ENCODE data around the gene SERPINB6.
"Not testable (repeated sequence)": the region's sequence is repeated elsewhere in the genome, so short reads cannot be mapped to it uniquely, and the experiment has no call there.

The SERPINB6 gene

DNA sequence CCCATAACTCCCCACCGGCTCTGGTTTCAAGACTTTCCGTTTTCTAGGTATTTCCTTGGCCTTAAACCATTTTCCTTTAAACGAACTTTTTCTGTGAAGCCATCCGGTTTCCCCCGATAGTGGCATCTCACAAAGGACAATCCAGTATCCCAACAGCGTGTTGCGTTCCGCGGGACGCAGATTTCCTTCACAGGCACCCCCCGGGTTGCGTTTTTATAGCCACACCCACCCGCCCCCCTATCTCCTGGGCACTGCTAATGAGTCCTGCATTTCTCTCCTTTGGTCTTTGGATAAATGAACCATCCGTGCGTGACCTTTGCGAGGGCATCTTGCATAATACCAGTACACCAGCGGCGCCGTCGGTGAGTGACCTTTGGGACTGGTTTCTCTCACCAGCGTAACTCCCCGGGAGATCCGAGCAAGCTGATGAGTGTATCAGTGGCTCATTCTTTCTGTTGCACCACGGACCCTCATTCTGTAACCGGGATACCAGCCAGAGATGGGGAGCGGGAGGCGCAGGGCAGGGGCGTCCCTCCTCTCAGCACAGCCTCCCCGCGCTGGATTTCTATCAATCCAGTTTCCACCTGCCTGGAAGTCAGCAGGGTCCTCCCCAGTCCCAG is 27.7 kb upstream of the SERPINB6 start:
- no peak for DNase-seq

DNA sequence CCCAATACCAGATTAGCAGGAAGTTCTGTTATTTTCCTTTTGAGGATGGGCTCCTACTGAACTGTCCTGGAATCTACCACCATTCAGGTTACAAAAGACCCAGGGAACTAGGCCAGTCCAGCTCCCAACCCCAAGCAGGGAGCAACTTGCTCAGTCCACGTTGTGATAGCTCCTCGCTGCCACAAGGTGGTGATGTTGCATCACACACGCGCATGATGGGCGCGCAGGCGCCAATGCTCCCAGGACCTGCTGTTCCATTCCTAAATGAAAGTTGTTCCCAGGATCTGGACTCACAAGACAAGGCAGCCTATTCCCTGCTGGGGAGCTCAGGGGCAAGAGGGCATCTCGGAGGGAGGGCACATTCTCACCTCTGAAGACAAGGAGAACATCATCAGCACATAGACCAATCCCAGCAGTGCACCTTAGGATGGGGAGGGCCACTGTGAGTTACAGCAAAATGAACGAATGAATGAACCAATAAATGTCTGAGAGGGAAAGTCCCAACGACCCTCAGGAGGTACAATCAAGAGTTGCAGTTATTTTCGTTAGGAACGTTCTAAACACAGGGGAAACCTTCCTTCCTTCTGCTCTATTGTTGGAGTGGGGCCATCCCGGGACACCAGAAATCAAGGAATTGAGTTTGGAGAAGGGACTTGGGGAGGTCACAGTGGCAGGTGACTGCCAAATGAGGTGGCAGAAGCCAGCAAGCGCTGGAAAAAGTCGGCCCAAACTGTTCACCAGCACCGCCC is 27.1 kb upstream of the SERPINB6 start:
- not testable (repeated sequence) for DNase-seq

DNA sequence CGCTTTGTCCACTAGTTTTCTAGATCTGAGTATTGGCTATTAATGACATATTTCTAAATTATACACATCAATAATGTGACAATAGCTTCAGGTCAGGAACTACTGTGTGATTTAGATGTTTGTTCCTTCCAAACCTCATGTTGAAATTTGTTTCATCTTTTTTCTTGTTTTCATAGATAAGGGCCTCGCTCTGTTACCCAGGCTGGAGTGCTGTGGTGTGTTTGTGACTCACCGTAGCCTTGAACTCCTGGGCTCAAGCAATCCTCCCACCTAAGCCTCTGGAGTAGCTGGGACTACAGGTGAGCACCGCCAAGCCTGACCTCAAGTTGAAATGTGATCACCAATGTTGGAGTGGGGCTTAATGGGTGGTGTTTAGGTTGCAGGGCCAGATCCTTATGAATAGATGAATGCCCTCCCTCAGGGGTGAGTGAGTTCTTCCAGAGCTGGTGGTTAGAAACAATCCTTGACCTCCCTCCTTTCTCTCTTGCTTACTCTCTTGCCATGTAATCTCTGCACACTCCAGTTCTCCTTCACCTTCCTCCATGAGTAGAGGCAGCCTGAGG is 22.5 kb upstream of the SERPINB6 start:
- DNase-seq: no peak

DNA sequence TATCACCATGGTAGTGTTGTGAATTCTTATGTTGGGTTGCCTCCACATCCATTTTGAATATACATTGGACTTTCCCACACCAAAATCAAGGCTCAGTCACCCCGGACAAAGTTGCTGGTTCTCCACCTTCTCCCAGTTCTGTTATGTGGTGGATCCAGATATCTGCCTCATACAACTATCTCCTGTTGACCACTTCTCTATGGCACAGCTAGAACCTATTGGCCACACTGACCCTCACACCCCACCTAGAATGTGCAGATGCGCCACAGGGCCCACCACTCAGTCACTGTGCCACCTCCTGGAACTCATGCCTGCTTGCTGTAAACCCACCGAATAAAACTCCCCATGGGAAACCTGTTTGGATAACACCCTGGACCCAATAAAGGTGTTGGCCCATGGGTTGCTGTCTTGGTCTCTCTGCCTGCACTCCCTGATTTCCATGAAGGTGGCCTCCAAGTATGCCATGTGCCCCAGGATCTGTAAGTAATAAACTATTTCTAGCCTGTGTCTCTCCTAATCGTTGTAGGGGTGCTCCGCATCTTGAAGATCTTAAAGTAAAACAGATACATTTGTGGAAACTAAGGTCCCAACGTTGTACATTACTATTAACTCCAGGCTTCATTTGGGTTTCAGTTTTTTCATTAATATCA is 21.1 kb upstream of the SERPINB6 start:
- DNase-seq: no peak

DNA sequence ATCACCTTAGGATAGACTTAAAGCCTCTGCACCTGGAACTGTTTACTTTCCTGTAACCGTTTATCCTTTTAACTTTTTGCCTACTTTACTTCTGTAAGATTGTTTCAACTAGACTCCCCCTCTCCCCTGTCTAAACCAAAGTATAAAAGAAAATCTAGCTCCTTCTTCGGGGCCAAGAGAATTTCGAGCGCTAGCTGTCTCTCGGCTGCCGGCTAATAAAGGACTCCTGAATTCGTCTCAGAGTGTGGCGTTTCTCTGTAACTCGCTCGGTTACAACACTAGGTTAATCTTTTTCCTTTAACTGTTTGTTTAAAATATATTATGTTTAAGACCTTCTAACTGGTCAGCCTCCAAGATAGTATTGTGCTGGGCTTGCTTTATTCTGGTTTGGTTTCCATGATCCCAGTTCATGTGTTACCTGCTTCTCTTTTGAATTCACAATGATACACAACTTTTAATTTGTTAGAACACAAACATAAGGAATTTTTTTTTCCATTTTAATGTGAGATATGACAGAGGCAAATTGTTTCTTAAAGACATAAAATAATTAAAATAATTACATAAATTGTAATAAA is 19.7 kb upstream of the SERPINB6 start:
- DNase-seq: no peak

DNA sequence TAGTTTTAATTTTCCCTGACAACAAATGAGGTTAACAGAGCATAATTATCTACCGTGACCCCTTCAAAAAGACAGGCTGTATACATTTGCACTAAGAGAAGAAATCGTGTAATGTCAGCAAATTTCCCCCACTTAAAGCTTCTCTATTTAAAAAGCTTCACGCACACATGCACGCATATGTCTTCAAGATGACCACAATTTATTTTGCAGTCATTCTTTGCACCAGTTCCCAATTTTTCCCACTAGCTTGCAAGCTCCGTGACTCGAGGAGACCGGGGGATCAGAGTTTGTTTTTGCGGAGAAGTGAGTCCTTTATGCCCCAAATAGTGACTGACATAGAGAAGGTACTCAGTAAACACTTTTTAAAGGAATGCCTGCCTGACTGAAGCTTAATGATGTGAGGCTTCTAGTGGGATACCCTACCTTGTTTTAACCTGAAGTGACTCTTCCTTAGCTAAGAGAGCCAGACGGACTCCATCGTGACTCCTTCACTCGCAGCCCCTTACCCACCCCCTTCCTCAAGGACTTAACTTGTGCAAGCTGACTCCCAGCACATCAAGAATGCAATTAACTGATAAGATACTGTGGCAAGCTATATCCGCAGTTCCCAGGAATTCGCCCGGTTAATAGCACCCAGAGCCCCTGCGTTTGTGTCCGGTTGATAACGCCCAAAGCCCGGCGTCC is 19.0 kb upstream of the SERPINB6 start:
- DNase-seq: no peak

DNA sequence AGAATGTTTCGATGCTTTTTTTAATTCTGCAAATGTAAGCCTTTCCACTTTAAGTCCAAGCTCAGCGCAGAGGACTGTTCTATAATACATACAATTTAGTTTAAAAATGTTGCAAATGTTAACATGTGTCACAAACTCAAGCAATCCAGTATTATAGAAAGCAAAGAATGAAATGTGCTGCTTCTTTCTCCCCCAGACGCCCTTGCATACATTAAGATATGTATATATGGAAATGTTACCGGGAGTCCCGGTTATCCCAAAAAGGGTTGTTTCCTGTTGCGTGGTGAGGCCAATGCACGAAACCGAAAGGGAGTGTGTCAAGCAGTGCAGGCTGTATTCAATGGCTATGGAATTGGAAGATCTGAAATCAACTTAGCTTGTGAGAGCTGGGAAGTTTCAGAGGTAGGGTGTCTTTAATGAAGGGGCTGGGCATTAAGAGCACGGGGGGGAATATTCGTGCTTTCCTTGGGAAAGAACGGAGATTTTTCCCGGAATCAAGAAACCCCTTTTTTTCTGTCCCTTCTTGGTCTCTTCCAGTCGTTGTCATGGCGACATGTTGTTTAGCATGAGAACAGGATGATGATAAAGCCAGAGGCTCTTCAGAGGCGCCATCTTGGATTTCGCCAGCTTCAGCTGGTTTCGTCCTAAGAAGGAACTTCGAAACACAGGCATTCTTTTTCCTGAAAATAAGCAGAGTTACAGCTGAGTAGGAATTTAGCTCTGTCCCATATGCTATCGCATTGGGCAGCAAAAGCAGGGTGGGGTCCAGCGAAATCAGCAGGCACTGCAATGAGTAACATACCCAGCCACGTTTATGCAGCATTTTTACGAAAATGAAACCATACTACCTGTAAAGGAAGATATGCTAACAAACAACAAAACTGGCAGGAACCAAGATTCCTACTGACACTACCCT is 18.2 kb upstream of the SERPINB6 start:
- peak; percentile 89 for DNase-seq

DNA sequence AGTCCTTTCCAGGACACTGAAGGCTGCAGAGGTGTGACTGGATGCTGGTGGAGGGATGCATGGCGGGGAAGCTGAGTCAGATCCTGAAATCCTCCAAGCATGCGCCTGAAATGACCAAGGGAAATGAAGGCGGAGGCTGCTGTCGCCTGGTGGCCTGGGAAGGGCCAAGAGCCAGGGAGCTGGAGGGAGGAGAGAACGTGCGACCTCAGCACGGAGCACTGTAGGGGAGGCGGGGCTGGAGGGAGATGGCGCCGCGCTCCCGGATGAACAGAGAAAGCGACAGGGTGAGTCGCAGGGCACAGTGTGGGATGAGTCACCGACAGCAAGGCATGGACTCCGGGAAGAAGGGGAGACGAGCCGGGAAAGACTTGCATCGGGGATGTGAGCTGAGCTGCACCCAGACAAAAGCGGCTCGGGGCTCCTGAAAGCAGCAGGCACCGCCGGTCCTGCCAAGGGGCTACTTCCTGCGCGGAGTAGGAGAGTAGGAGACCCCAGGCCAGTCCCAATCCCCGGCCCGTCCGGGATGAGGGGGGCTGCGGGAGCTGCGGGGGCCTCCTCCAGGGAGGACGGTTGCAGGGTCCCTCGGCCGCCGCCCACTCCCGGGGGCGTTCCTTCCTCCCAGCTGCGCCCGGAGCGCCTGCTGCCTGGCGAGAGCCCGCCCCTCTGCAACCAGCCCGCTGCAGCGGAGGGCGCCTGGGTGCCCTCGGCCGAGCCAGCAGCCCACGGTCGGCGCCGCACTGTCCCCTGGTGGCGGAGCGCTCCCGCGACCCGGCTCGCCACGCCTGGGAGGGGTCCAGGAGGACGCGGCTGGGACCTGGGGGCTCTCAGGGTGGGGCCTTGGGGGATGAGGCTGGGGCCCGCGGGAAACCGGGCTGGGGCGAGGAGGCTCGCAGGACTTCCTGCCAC is 17.3 kb upstream of the SERPINB6 start:
- peak; percentile 76 for DNase-seq

DNA sequence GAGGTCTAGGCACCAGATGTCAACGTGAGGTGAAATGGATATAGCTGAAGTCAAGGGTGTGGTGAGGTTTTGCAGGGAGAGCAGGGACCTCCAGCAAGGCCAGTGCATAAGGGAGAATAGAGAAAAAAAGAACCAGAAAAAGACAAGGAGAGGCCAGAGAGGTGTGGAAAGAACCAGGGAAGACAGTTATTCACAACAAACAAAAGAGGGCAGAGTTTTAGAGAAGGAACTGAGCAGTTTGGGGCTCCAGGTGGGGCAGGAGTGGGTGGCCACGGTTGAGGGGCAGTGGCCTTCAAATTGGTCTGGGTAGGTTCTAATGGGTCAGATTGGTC is 16.7 kb upstream of the SERPINB6 start:
- no peak for DNase-seq

DNA sequence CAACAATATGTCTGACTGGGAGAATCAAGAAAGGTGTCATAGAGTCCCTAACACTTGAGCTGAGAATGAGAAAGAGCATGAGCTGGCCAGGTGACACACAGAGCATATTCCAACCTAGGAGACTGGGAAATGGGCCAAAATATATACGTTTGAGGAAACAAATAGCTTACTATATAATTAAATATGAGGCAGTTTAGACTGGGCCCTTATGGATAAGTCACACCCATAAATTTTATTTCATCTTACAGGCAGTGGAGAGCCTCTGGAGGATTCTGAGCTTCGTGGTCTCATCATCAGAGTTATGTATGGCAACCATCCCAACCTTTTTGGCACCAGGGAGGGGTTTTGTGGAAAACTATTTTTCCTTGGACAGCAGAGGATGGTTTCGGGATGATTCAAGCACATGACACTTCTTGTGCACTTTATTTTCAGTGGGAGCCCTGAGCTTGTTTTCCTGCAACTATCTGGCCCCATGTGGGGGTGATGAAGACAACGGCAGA is 15.4 kb upstream of the SERPINB6 start:
- DNase-seq: no peak

DNA sequence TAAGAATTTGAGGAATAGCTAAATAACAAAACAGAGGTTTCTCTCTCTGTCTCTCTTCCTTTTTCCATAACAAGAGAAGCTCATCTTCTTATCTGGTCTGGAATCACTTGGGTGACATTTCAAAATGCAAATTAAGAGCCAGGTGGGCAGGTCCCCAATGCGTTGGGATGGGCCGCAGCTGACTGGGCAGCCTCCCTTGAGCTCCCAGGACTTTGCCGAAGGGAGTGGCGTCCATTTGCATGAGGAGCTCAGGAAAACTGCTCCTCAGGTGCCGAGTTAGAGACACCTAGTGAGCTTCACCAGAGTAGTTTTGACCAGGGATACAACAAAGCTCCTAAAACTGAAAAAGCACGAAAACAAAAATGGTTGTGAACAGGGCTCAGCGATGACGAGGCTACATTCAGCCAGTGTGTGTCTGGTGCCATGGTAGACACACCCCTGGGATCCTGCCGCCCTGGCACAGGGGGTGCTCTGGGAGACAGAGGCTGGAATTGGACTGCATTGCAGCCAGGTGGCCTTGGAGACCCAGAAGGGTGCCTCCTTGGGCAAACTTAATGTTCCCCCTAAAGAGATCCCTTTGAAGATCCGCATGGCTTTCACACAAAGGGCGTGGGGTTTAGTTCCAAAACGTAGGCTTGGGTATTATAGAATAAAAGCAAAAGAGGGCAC is 13.5 kb upstream of the SERPINB6 start:
- no peak for DNase-seq

DNA sequence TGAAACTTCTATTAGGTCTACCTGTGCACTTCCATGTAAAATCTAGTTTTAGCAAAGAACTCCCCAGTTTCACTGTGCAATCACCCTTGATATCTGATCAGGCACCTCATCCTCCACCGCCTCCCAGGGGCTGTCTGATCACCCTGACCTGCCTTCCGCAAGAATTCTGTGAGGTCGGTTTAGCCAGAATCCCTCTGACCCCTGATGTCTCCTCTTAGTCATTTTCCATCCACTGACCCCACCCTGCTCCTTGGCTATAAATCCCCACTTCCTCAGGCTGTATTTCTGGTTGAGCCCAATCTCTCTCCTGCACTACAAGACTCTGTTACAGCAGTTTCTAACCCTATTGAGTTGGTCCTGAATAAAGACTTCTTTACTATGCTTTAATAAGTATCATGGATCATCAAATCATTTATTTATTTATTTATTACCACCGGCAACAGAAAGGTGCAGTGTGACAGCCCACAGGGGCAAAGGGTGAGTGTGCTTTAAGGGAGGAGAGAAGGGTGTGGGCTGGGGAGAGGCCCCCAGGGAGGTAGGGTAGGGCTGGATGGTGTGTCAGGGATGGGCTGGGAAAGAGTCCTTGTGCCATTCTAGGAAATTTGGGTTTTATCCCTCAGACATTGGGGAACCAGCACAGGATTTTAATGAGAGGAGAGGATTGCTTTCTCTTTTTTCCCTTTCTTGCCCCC is 11.2 kb upstream of the SERPINB6 start:
- DNase-seq: no peak

DNA sequence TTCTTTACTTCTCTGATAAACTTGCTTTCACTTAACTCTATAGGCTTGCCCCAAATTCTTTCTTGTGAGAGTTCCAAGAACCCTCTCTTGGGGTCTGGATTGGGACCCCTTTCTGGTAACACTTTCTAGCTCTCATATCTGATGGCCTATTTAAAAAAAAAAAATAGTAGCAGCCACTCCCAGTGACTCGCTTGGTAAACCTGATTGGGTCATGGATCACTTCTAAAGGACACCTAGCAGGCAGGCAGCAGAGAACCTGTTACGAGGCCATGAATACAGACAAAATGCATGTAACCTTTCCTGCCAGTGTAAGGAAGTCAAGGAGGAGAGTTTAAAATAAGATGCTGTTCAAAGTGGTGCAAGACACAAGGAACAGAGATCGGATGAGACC is 9.1 kb upstream of the SERPINB6 start:
- DNase-seq: no peak

DNA sequence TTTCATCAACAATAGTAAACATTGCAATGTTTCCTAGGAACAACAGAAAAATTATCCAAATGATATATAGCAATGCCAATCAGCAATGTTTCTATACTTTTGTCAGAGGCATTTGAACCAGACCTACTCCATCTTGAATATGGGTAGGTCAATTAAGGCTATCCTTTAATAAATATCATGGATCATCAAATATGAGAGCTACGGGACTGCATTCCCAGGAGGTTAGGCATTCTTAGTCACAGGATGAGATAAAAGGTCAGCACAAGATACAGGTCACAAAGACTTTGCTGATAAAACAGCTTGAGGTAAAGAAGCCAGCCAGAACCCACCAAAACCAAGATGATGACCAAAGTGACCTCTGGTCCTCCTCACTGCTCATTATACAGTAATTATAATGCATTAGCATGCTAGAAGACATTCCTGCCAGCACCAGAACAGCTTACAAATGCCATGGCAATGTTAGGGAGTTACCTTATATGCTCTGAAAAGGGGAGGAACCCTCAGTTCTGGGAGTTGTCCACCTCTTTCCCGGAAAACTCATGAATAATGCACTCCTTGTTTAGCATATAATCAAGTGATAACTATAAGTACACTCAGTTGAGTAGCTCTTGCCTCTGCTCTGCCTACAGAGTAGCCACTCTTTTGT is 8.6 kb upstream of the SERPINB6 start:
- no peak for DNase-seq

DNA sequence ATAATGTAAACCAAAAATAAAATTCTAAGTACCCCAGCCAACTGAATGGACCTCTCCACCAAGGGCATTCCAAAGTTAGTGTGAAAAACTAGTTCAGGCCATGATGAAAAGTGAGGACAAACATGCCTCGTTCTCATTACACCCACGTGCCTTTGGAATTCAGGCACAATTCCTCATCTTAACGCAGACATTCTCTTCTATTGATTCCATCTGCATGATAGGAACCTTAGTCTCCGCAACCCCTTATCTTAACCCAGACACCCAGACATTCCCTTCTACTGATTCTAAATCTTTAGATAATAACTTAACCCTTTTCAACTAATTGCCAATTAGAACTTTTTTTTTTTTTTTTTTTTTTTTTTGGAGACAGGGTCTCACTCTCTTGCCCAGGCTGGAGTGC is 7.6 kb upstream of the SERPINB6 start:
- no peak for DNase-seq

DNA sequence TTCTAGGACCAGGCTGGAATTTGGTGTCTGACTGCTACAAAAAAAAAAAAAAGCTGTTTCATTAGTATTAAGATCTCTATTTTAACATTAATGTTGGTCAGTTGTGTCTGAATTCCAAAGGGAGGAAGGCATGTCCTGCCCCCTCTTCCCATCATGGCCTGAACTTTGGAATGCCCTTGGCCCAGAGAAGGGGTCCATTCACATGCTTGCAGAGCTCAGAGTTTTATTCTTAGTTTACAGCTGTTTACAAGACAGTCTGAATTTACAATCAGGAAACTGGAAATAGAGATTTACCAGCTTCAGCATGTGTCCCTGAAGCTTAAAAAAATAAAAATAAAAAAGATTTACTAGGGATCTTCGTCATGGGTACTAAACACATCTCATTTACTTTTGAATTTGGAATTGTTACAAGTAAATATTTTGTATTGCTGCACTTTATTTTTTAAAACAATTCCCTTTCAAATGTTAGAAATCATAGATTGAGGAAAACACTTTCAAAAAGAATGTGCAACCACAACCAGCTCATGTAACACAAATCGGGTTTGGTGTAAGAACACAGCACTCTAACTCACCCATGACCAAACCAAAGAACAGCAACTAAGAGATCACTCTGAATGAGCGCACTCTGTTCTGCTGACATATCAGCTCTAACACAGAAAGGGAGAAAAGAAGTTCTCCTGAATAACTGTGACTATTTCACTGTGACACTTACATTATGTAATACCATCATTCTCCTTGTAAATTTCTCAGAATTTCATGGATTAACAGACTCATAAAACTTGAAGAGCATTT is 6.6 kb upstream of the SERPINB6 start:
- no peak for DNase-seq

DNA sequence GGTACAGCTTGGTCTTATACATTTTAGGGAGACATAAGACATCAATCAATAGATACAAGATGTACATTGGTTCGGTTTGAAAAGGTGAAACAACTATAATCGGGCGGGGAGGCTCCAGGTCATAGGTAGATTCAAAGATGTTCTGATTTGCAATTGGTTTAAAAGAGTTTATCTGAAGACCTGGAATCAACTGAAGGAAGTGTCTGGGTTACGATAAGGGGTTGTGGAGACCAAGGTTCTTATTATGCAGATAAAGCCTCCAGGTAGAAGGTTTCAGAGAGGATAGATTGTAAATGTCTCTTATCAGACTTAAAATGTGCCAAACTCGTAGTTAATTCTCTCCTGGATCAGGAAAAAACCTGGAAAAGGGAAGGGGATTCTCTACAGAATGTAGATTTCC is 5.9 kb upstream of the SERPINB6 start:
- DNase-seq: no peak

DNA sequence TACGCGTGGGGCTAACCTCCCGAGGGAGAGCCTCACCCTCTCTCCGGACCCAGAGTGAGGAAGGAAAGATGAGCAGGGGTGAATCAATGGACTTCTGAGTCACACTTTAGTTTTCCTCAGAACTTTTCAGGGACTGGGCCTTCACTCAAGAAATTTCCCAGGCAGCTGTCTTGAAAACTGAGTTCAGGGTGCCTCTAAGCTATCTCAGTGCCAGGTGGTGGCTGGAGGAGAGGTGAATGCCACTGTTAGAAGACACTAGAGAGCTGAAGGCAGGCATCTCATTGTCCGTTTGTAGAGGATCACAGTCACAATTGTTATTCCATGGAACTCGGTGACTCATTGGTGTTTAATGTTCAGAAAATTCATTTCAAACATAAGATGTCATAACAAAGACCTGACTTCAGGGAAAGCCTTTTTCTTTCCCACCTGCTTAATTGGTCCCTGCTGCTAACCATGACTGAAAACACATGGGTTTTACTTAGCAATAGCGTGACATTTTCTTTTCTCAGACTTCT is 5.3 kb upstream of the SERPINB6 start:
- DNase-seq: no peak
